Measurements from ENCODE around the gene AKT1S1.
A peak's percentile ranks its signal among the peaks of the same experiment; 100 is the strongest.

Gene AKT1S1

GRCh38 chr19:49907745-49908446, 30.7 kb upstream of the AKT1S1 start:
- DNase-seq (ENCODE audit: low read depth in 2 of 2), result no peak

GRCh38 chr19:49906879-49907564, 29.9 kb upstream of the AKT1S1 start:
- DNase-seq (ENCODE audit: low read depth in 2 of 2), result no peak

- DNase-seq (ENCODE audit: low read depth in 2 of 2), result no peak
Measured at GRCh38 chr19:49904136-49904535, 27.0 kb upstream of the AKT1S1 start.

- DNase-seq (ENCODE audit: low read depth in 2 of 2), result peak; percentile 43 to 59
Measured at GRCh38 chr19:49896863-49897621, 19.9 kb upstream of the AKT1S1 start, which contains the start of gene IL4I1. TSS of gene IL4I1 (minus strand) at chr19:49896887. CDS start at chr19:49896160, 727 bp downstream.

- DNase-seq (ENCODE audit: low read depth in 2 of 2), result peak in 1 of 2 donors; percentile 61
Measured at GRCh38 chr19:49895566-49896297, 18.6 kb upstream of the AKT1S1 start.

- DNase-seq (ENCODE audit: low read depth in 2 of 2), result peak; percentile 49 to 55
Measured at GRCh38 chr19:49894879-49895565, 17.9 kb upstream of the AKT1S1 start.

GRCh38 chr19:49894011-49894664, 17.0 kb upstream of the AKT1S1 start:
- no peak for DNase-seq (ENCODE audit: low read depth in 2 of 2)

GRCh38 chr19:49892716-49893115, 15.6 kb upstream of the AKT1S1 start:
- DNase-seq (ENCODE audit: low read depth in 2 of 2), result no peak

GRCh38 chr19:49891393-49891792, 14.2 kb upstream of the AKT1S1 start:
- DNase-seq (ENCODE audit: low read depth in 2 of 2), result no peak

- peak; percentile 46 to 61 for DNase-seq (ENCODE audit: low read depth in 2 of 2)
Measured at GRCh38 chr19:49890349-49891311, 13.5 kb upstream of the AKT1S1 start.

- peak; percentile 63 to 69 for DNase-seq (ENCODE audit: low read depth in 2 of 2)
Measured at GRCh38 chr19:49889687-49890348, 12.7 kb upstream of the AKT1S1 start.

GRCh38 chr19:49889038-49889686, 12.0 kb upstream of the AKT1S1 start:
- DNase-seq (ENCODE audit: low read depth in 2 of 2), result no peak

- DNase-seq (ENCODE audit: low read depth in 2 of 2), result no peak
Measured at GRCh38 chr19:49888510-49888824, 11.3 kb upstream of the AKT1S1 start.

GRCh38 chr19:49887665-49888509, 10.7 kb upstream of the AKT1S1 start:
- no peak for DNase-seq (ENCODE audit: low read depth in 2 of 2)

GRCh38 chr19:49887037-49887664, 10.0 kb upstream of the AKT1S1 start:
- no peak for DNase-seq (ENCODE audit: low read depth in 2 of 2)

GRCh38 chr19:49884760-49885159, 7.6 kb upstream of the AKT1S1 start:
- DNase-seq (ENCODE audit: low read depth in 2 of 2), result no peak

- no peak for DNase-seq (ENCODE audit: low read depth in 2 of 2)
Measured at GRCh38 chr19:49884109-49884508, 7.0 kb upstream of the AKT1S1 start.

Data from stimulated activated CD8-positive, alpha-beta memory T cell treated with anti-CD3 and anti-CD28 coated beads, Interleukin-2, amount 100 ng/mL, for 48 hours (primary cell).